NCI-H69 (cell line): ENCODE measurements around the gene LCE1D.

Experiments
- DNase-seq: peaks from one replicate; lab custom pipeline; 2025; lab: John Stamatoyannopoulos, UW

Gene LCE1D

GRCh38 chr1:152817309-152817708 lies 20.8 kb downstream of the LCE1D start:
- no peak for DNase-seq

GRCh38 chr1:152823294-152823693 lies 26.8 kb downstream of the LCE1D start:
- no peak for DNase-seq

GRCh38 chr1:152824964-152825363 lies 28.4 kb downstream of the LCE1D start:
- no peak for DNase-seq

DNA sequence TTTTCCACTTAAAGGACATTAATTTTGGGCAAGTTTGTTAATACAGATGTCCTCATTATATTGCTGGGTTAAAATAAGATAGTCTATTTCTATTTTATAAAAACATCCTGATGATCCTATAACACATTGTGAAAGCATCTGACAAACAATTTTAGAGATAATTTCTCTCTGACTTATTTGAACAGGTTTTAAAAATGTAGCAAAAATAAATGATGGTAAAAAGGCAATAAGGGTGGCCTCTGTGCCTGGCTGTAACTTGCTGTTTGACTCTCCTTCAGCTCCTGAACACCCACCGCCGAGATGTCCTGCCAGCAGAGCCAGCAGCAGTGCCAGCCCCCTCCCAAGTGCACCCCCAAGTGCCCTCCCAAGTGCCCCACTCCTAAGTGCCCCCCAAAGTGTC lies 30.7 kb downstream of the LCE1D start, which contains the start of gene LCE1A:
Gene LCE1A (plus strand): TSS at position 301 of the 400 bp plus-strand sequence. CDS start 0 bp downstream, at position 301.
- no peak for DNase-seq

- DNase-seq: no peak
These were observed 40.3 kb downstream of the LCE1D start for GRCh38 chr1:152836870-152837269.

GRCh38 chr1:152842556-152842955 lies 46.0 kb downstream of the LCE1D start, which contains the start of gene LCE6A:
Gene LCE6A (plus strand): TSS chr1:152842856. CDS start chr1:152843521, 665 bp downstream.
- DNase-seq: no peak
